ENCODE results near the gene SPATA12. TPM values are rescaled to one million over a fixed set of nuclear protein-coding genes. Genes with fewer than 3 reads are reported as not detected.

Gene SPATA12
- total RNA-seq, 2 donors from 2014 or later, result not detected

DNA sequence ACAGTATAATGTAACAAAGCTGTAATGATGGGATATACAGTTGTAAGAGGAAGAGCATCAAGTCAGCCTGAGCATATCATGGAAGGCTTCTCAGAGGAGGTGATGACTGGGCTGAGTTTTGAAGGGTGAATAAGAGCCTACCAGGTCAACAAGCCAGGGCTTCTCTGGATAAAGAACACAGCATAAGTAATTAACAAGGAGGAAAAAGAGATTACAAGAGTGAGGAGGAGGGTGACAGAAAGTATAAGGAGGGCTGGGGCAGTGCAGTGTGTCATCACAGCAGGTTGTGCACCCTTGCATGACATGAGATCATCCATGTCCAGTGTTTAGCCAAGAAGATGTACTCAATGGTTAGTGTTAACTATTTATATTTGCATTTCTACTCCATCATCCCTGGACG is 16.9 kb upstream of the SPATA12 start:
- Mint-ChIP-seq H3K36me3 (no peaks in the 10 kb centered on the region), H3K9me3 (no peaks in the 10 kb centered on the region), H3K27ac (no peak overlapping the region)
- no peak for ATAC-seq
- DNase-seq (ENCODE audit: low spot score in 2 of 2), result no peak

DNA sequence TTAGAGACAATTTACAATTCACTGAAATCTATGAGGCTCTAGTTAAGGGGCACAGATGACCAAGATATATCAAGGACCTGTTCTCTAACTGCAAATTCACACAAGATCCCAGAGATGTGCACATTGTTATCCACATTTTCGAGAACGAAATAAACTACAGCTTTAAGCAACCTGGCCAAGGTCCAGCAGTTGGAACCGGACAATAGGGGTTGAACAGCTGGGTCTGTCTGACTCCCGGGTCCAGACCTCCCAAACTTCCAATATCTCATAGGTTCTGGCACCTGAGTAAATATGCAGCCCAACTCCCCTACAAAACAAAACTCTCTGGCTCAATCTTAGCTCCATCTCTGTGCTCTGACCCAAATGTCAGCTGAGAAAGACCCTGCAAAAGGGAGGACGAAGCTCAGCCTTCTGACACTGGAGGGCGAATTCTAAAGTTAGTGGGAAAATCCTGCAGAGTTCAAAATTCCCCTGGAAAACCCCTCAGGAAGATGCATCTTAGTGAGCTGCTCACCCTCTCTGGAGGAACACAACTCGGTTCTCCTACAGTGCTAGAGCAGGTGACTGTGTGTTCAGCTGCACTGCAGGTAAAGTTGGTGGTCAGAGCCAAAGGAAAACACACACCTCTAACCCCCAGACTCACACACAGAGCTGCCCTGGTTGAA is 14.2 kb upstream of the SPATA12 start:
- ATAC-seq (no peak), DNase-seq (ENCODE audit: low spot score in 2 of 2) (no peak)
- Mint-ChIP-seq H3K36me3 (no peaks in the 10 kb centered on the region), H3K9me3 (no peaks in the 10 kb centered on the region), H3K27ac (no peak overlapping the region)

DNA sequence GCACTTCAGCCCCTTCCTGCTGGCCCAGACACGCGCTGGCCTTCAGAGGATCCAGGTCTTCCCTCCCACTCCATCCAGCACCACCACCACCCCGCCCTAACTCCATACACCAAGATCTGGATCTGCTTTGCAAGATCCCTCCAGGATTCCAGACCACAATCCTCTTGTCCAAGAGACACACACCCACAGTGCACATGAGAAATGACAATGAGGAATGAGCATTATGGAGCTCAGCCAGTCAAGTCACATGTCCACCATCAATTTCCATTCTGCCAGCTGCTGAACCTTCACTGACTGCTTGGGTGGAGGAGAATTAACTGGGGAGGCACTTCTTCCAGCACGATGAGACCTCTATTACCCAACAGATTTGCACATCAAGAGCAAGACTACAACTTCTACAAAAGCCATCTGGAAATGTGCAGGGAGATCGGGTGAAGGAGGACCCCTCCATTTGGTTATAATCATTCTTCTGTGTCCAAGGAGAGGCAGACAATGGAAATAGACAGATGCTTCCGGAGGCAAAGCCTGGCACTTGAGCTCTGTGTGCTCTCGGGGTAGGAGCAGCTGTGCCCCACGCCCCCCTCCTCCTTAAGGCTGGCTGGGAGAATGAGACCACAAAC is 12.3 kb upstream of the SPATA12 start:
- H3K27ac Mint-ChIP-seq, result no peak overlapping the region
- H3K36me3 Mint-ChIP-seq, result no peaks in the 10 kb centered on the region
- no peaks in the 10 kb centered on the region for H3K9me3 Mint-ChIP-seq
- ATAC-seq (no peak), DNase-seq (ENCODE audit: low spot score in 2 of 2) (no peak)

DNA sequence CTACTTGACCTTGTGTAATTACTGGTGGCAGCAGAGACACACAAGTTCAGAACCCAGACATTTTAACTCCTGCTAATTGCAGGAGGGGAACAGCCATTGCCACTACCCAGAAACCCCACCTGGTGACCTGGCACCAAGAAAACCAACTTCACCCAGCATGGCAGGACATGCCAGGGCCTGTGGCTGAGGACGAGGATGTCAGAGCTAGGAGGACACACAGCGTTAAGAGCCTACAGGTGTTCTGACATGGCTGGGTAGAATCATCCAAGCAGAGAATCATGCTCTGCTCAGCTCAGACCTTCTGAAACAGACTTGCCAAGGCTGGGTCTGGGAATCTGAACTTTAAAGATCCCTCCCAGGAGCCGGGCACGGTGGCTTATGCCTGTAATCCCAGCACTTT is 11.7 kb upstream of the SPATA12 start:
- DNase-seq (ENCODE audit: low spot score in 2 of 2), result no peak
- H3K27ac Mint-ChIP-seq, result no peak overlapping the region
- no peaks in the 10 kb centered on the region for H3K9me3 Mint-ChIP-seq
- H3K36me3 Mint-ChIP-seq, result no peaks in the 10 kb centered on the region
- ATAC-seq, result no peak

DNA sequence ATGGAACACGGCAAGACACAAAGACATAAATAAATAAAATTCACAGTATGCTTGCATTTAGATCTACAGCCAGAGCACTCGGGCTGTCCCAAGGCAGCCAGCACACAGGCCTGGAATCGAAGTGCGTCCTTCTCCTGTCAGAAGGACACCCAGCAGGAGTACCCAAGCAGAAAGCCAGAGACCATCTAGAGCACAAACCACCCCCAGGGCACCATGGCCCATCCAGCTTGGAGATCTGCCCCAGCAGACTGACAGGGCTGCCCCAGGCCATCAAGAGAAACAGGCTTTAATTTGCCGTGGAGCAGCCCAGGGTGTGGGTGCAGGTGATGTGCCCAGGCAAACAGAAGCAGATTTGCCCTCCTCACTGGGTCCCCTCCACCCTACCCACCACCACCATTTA is 7.8 kb upstream of the SPATA12 start:
- Mint-ChIP-seq H3K36me3 (no peaks in the 10 kb centered on the region), H3K27ac (no peak overlapping the region), H3K9me3 (no peaks in the 10 kb centered on the region)
- ATAC-seq (no peak), DNase-seq (ENCODE audit: low spot score in 2 of 2) (no peak)

DNA sequence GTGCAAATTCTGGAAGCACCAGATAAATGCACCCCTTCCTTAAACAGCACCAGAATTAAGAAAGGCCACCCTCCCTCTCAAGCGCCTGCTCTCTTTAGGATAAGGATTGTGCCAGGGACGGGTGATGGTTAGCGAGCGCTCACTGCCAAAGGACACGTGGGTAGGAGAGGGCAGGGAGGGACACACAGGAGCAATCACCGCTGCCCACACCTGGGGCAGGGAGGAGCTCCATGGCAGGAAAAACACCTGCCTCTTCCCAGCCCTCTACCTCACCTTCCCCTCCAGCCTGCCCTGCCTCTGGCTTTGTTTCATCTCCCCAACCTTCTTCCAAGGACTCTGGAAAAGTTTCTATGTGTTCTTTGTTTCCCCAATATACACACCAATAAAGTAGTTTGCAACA is 7.3 kb upstream of the SPATA12 start:
- Mint-ChIP-seq H3K36me3 (no peaks in the 10 kb centered on the region), H3K27ac (no peak overlapping the region), H3K9me3 (no peaks in the 10 kb centered on the region)
- no peak for ATAC-seq
- DNase-seq (ENCODE audit: low spot score in 2 of 2), result no peak

DNA sequence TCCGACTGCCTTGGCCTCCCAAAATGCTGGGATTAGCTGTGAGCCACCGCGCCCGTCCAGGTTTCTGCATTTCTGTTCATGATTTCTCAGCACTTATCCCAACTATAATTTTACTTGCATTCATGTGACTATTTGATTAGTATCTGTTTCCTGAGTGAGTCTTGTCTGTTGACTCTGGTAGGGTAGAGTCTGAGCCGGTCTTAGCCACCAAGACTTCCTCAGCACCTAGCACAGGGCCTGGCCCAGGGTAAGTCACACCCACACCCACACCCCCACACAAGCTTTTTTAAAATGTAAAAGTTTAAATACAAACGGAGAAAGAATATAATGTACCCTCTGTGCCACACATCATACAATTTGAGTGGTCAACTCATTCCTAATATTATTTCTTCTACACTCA is 3.1 kb upstream of the SPATA12 start:
- H3K9me3 Mint-ChIP-seq, result no peaks in the 10 kb centered on the region
- no peaks in the 10 kb centered on the region for H3K36me3 Mint-ChIP-seq
- DNase-seq (ENCODE audit: low spot score in 2 of 2) (no peak), ATAC-seq (no peak)
- no peak overlapping the region for H3K27ac Mint-ChIP-seq

DNA sequence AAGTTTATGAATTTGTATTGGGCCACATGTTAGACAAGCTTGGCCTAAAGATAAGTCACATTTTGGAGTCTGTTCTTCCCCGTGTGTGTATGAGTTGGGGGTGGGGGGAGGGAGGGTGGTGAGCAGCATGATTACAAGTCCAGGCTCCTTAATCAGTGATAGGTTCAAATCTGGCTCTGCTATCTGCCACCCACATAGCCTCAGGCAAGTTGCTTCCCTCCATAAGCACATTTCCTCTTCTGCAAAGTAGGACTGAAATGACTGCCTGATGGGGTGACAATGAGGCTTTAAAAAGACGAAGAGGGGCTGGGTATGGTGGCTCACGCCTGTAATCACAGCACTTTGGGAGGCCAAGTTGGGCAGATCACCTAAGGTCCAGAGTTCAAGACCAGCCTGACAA is 1.1 kb upstream of the SPATA12 start:
- ATAC-seq (no peak), DNase-seq (ENCODE audit: low spot score in 2 of 2) (no peak)
- no peak overlapping the region for H3K27ac Mint-ChIP-seq
- H3K36me3 Mint-ChIP-seq, result no peaks in the 10 kb centered on the region
- H3K9me3 Mint-ChIP-seq, result no peaks in the 10 kb centered on the region

DNA sequence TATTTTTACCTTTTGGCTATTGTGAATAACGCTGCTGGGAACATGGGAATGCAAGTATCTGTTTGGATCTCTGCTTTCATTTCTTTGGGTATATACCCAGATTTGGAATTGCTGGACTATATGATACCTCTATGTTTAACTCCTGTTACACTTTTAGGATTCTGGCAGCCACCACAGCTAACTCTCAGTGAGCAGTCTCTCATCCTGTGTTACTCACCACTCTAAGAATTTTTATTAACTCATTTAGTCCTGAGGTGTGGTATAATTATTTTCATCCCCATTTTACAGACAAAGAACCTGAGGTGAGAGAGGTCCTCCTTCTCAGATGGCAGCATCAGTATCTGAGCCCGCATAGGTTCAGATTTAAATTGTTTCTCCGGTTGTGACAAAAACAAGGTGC is 1.1 kb downstream of the SPATA12 start:
- ATAC-seq, result no peak
- DNase-seq (ENCODE audit: low spot score in 2 of 2), result no peak
- Mint-ChIP-seq H3K27ac (no peak overlapping the region), H3K9me3 (no peaks in the 10 kb centered on the region), H3K36me3 (no peaks in the 10 kb centered on the region)

DNA sequence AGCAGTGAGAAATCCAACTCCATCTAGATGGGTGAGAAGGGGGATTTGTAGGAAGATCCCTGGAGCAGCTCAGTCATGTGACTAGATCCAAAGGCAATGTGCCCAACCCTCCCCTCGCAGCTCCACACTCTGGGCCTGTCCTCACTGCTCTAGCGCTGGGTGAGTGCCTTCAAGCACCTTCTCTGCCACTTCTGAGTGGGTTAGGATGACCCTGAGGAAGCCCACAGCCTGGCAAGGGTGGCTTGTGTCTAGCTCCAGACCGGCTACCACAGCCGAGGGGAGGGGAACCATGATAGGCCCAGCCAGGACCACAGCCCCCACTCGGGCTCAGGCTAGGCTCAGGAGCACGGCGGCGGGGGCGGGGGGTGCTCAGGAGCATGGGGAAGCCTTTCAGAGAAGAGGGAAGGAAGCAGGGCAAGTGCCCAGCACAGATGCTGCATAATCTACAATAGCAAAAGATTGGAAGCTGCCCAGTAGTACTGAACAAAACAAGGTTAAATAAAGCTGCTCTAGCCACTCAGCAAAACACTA is 1.7 kb downstream of the SPATA12 start:
- no peaks in the 10 kb centered on the region for H3K9me3 Mint-ChIP-seq
- H3K36me3 Mint-ChIP-seq, result no peaks in the 10 kb centered on the region
- no peak for DNase-seq (ENCODE audit: low spot score in 2 of 2)
- ATAC-seq, result no peak
- no peak overlapping the region for H3K27ac Mint-ChIP-seq

DNA sequence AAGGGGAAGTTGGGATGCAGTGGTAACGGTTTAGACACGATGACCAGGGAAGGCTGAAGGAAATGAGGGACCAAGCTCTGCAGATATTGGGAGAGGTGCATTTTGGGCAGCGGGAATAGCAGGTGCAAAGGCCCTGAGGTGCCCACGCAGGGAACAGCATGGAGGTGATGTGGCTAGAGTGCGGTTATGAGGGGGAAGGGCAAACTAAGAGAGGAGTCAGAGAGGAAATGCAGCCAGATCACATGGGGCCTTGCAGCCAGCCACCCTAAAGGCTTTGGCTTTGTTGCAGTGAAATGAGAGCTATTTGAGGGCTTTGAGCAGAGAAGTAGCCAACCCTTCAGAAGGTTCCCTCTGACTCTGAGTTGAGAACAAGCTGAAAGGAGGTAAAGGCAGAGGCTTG is 2.6 kb downstream of the SPATA12 start:
- no peaks in the 10 kb centered on the region for H3K36me3 Mint-ChIP-seq
- peak overlapping the region in 1 of 2 donors; percentile 46 for H3K27ac Mint-ChIP-seq
- H3K9me3 Mint-ChIP-seq, result no peaks in the 10 kb centered on the region
- no peak for ATAC-seq
- no peak for DNase-seq (ENCODE audit: low spot score in 2 of 2)

DNA sequence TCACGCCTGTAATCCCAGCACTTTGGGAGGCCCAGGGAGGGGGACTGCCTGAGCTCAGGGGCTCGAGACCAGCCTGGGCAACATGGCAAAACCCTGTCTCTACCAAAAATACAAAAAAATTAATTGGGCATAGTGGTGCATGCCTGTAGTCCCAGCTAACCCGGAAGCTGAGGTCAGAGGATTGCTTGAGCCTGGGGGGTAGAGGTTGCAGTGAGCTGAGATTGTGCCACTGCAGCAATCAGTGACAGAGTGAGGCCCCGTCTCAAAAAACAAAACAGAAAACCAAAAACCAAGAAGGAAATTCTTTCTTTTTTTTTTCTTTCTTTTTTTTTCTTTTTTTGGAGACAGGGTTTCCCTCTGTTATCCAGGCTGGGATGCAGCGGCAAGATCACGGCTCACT is 3.5 kb downstream of the SPATA12 start:
- Mint-ChIP-seq H3K36me3 (no peaks in the 10 kb centered on the region), H3K9me3 (no peaks in the 10 kb centered on the region), H3K27ac (no peak overlapping the region)
- DNase-seq (ENCODE audit: low spot score in 2 of 2) (no peak), ATAC-seq (no peak)

DNA sequence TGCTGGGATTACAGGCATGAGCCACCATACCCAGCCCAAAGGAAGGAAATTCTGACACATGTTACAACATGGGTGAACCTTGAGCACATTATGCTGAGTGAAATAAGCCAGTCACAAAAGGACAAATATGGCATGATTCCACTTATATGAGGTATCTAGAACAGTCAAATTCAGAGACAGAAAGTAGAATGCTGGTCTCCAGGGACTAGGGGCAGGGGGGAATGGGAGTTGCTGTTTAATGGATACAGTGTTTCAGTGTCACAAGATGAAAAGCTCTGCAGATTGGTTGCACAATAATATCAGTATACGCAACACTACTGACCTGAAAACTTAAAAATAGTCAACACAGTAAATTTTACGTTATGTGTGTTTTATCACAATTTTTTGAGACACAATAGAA is 4.1 kb downstream of the SPATA12 start:
- no peak for ATAC-seq
- Mint-ChIP-seq H3K36me3 (no peaks in the 10 kb centered on the region), H3K9me3 (no peaks in the 10 kb centered on the region), H3K27ac (no peak overlapping the region)
- no peak for DNase-seq (ENCODE audit: low spot score in 2 of 2)

DNA sequence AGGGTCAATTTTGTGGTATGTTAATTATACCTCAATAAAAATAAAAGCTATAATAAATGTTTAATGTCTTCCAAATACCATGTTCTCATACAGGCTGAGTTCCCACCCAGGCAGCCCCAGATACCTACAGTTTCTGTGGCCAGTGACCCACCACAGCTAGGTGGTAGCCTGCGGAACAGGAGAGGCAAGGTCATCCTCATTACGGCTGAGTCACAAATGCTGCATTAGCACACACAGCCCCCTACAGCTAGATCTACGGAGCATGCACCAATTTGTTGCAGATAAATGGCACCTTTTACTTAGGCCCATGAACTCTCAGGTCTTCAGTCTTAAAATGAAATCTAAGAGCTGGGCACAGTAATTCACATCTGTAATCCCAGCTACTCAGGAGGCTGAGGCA is 5.1 kb downstream of the SPATA12 start:
- Mint-ChIP-seq H3K36me3 (no peaks in the 10 kb centered on the region), H3K27ac (no peak overlapping the region), H3K9me3 (no peaks in the 10 kb centered on the region)
- DNase-seq (ENCODE audit: low spot score in 2 of 2), result no peak
- no peak for ATAC-seq

DNA sequence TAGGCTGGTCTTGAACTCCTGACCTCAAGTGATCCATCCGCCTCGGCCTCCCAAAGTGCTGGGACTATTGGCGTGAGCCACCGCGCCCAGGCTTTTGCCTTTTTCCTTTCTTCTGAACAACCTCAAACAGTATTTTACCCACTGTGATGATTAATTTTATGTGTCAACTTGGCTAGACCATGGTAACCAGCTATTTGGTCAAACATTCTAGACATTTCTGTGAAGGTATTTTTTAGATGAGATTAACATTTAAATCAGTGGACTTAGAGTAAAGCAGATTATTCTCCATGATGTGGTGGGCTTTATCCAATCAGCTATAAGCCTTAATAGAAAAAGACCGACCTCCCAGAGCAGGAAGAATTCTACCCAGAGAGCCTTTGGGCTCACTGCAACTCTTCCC is 6.0 kb downstream of the SPATA12 start:
- Mint-ChIP-seq H3K9me3 (no peaks in the 10 kb centered on the region), H3K27ac (no peak overlapping the region), H3K36me3 (no peaks in the 10 kb centered on the region)
- DNase-seq (ENCODE audit: low spot score in 2 of 2), result no peak
- no peak for ATAC-seq

DNA sequence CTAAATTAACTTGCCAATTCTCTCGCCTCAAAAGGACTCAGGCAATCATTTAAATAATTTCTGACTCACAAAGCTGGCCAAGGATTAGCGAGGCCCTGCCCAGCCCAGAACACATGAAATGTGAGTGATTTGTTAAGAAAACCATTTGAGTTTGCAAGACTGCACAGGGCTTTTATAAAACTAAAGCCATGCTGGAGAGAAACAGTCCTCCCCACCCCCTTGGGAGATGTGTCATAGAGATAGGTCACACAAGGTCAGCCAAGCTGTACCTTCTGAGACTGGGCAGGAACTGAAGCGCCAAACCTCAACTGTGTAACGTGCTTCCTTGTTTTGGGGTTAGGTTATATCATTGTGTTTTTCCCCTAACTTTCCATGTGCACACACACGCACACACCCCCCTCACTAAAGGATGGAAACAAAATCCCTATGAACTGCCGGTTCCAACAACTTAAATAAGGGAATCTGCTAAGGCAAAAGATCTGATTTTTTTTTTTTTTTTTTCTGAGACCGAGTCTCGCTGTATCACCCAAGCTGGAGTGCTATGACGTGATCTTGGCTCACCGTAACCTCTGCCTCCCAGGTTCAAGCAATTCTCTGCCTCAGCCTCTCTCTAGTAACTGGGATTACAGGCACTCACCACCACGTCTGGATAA is 8.1 kb downstream of the SPATA12 start:
- no peak for DNase-seq (ENCODE audit: low spot score in 2 of 2)
- Mint-ChIP-seq H3K9me3 (no peaks in the 10 kb centered on the region), H3K36me3 (no peaks in the 10 kb centered on the region), H3K27ac (no peak overlapping the region)
- ATAC-seq, result peak; percentile 52 to 71

DNA sequence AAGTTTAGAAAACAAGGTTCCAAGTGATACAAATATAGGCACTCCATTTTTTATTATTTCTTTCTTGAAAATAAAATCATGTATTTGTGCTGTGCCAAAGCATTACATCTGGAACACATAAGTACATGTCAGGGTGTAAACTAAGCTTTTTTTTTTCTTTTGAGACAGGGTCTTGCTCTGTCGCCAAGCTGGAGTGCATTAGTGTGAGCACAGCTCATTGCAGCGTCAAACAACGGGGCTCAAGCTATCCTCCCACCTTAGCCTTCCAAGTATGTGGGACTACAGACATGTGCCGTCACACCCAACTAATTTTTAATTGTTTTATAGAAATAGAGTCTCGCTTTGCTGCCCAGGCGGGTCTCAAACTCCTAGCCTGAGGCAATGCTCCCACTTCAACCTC is 9.0 kb downstream of the SPATA12 start:
- DNase-seq (ENCODE audit: low spot score in 2 of 2), result no peak
- H3K27ac Mint-ChIP-seq, result no peak overlapping the region
- no peaks in the 10 kb centered on the region for H3K9me3 Mint-ChIP-seq
- no peak for ATAC-seq
- H3K36me3 Mint-ChIP-seq, result no peaks in the 10 kb centered on the region

DNA sequence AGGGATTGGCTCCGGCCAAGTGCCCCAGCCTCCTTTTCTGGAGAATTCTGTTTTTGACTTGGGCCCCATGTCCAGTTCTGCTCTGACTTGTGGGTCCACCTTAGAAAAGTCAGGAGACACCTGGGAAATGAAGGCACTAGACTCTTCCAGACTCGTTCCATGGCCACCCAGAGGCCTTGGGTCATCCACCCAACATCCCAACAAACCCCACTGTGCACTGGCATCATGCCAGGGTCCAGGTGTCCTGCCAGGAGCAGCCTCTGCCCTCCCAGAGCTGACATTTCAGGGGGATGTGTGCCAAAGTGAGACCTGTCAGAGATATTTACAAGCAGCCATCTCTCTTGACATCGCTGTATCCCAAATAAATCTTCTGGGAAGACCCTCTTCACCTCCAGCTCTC is 13.2 kb downstream of the SPATA12 start:
- no peaks in the 10 kb centered on the region for H3K36me3 Mint-ChIP-seq
- H3K27ac Mint-ChIP-seq, result no peak overlapping the region
- no peak for DNase-seq (ENCODE audit: low spot score in 2 of 2)
- H3K9me3 Mint-ChIP-seq, result no peaks in the 10 kb centered on the region
- ATAC-seq, result no peak

Data from activated naive CD4-positive, alpha-beta T cell treated with anti-CD3 and anti-CD28 coated beads, Interleukin-2, amount 50 U/mL, for 72 hours (primary cell).